Endothelial cell of umbilical vein (primary cell): Measurements from ENCODE around the gene KLC4. TPM values are rescaled to one million over a fixed set of nuclear protein-coding genes. Genes with fewer than 3 reads are reported as not detected.

ENCODE experiments used
- BruUV-seq: library from RNA; stranded (reverse); fragments of 400-500 nt; replicated peaks from 2 replicates; lab custom pipeline; 2021; lab: Mats Ljungman, UMichigan
- CTCF ChIA-PET: fragments of 300-600, 350-600 bp; sonication (Branson Sonifier 250); formaldehyde crosslinking; loops from one replicate; lab custom pipeline; 2021; ENCODE audit warnings: antibody characterized with exemption, inconsistent platforms; lab: Charles Lee
- POLR2A ChIA-PET: fragments of 300-600, 350-600 bp; sonication (Branson Sonifier 250); formaldehyde crosslinking; loops from one replicate; lab custom pipeline; 2021; ENCODE audit warnings: antibody characterized with exemption, inconsistent platforms; lab: Charles Lee
- DNase-seq: peaks from one replicate; pipeline ENCODE4 v3.0.0-alpha.2; 2011; ENCODE audit warnings: low read depth, low spot score
- FAIRE-seq: peaks from 2 replicates; lab custom pipeline; 2011; peaks lifted over from hg19 to GRCh38; lab: Jason Lieb, UNC
- H2AFZ ChIP-seq: 2 replicates; pipeline ENCODE4 v1.6.0; 2012; ENCODE audit warnings: low read depth, low read length, control low read depth, inconsistent platforms
- H3K27ac ChIP-seq: 2 replicates; pipeline ENCODE4 v1.5.1; 2011; ENCODE audit warnings: low read depth, mild to moderate bottlenecking, control low read depth, low read length, moderate library complexity; ENCODE audit not compliant: insufficient read depth
- H3K27me3 ChIP-seq, 2 experiments: 2 replicates each; pipeline versions ENCODE4 v1.6.0 to v1.6.1; 2011; ENCODE audit warnings: low read length in 2 of 2, mixed read lengths in 1 of 2; ENCODE audit not compliant: control insufficient read depth in 2 of 2, insufficient read depth in 2 of 2
- H3K36me3 ChIP-seq, 2 experiments: 2 replicates in 1 of 2; 3 replicates in 1 of 2; pipeline ENCODE4 v1.5.1; 2011; ENCODE audit warnings: low read length in 2 of 2, mild to moderate bottlenecking in 1 of 2, moderate library complexity in 1 of 2; ENCODE audit not compliant: control insufficient read depth in 2 of 2, insufficient read depth in 2 of 2; ENCODE audit errors: extremely low read depth in 1 of 2
- H3K4me1 ChIP-seq: 3 replicates; pipeline ENCODE4 v1.5.1; 2011; ENCODE audit warnings: mild to moderate bottlenecking, low read length; ENCODE audit not compliant: control insufficient read depth, insufficient read depth; ENCODE audit errors: extremely low read depth
- H3K4me2 ChIP-seq: 2 replicates; pipeline ENCODE4 v1.6.1; 2011; ENCODE audit warnings: low read length, control low read depth, mixed read lengths; ENCODE audit not compliant: insufficient read depth
- H3K4me3 ChIP-seq, 3 experiments: fragments of 200-600 bp in 1 of 3; sonication (generic), shearing (Covaris generic) in 1 of 3; replicated peaks in 1 of 3; 2 replicates each; pipeline ENCODE4 v1.5.1; 2011 to 2016; ENCODE audit warnings: control low read depth in 3 of 3, low read length in 3 of 3, mild to moderate bottlenecking in 2 of 3, inconsistent platforms in 1 of 3, low read depth in 1 of 3, moderate library complexity in 1 of 3; ENCODE audit not compliant: insufficient read depth in 1 of 3
- H3K79me2 ChIP-seq: 2 replicates; pipeline ENCODE4 v1.6.0; 2012; ENCODE audit warnings: low read length, inconsistent platforms; ENCODE audit not compliant: control insufficient read depth, insufficient read depth
- H3K9ac ChIP-seq: replicated peaks from 2 replicates; pipeline ENCODE3; 2011; ENCODE audit warnings: low read length, control low read depth; ENCODE audit not compliant: insufficient read depth; ENCODE audit errors: extremely low read depth
- H3K9me1 ChIP-seq: replicated peaks from 3 replicates; pipeline ENCODE4 v1.6.0; 2011; ENCODE audit warnings: mild to moderate bottlenecking, low read length; ENCODE audit not compliant: control insufficient read depth, insufficient read depth; ENCODE audit errors: extremely low read depth
- H3K9me3 ChIP-seq: replicated peaks from 2 replicates; pipeline ENCODE4 v1.5.1; 2012; ENCODE audit warnings: low read length, inconsistent platforms; ENCODE audit not compliant: control insufficient read depth, insufficient read depth
- H4K20me1 ChIP-seq: replicated peaks from 2 replicates; pipeline ENCODE3; 2011; ENCODE audit warnings: mild to moderate bottlenecking, low read length; ENCODE audit not compliant: control insufficient read depth, insufficient read depth; ENCODE audit errors: extremely low read depth
- CTCF ChIP-seq, 2 donors: IDR thresholded peaks; 1 replicate in 1 of 2; 2 replicates in 1 of 2; pipeline ENCODE4 v1.5.1; 2011; ENCODE audit warnings: low read length in 2 of 2, mild to moderate bottlenecking in 2 of 2, moderate library complexity in 2 of 2, control low read depth in 1 of 2, inconsistent platforms in 1 of 2, low read depth in 1 of 2; ENCODE audit not compliant: insufficient read depth in 1 of 2; ENCODE audit errors: extremely low read depth in 1 of 2
- EZH2 ChIP-seq: IDR thresholded peaks from 2 replicates; pipeline ENCODE4 v1.6.1; 2012; ENCODE audit warnings: borderline replicate concordance, low read depth, mild to moderate bottlenecking, moderate library complexity, low read length, inconsistent platforms; ENCODE audit not compliant: severe bottlenecking
- FOS ChIP-seq: IDR thresholded peaks from 2 replicates; pipeline ENCODE4 v1.6.1; 2011; ENCODE audit warnings: mild to moderate bottlenecking, low read length, moderate library complexity, borderline replicate concordance; ENCODE audit not compliant: insufficient read depth
- JUN ChIP-seq: IDR thresholded peaks from 2 replicates; pipeline ENCODE4 v1.6.1; 2011; ENCODE audit warnings: borderline replicate concordance, low read depth; ENCODE audit not compliant: insufficient read length, insufficient read depth
- MAX ChIP-seq: IDR thresholded peaks from 2 replicates; pipeline ENCODE4 v1.6.1; 2011; ENCODE audit not compliant: insufficient read depth, insufficient read length
- MYC ChIP-seq: IDR thresholded peaks from one replicate; pipeline ENCODE4 v1.6.1; 2011; ENCODE audit warnings: mild to moderate bottlenecking, low read depth, low read length
- POLR2A ChIP-seq: IDR thresholded peaks from 2 replicates; pipeline ENCODE4 v1.6.1; 2012; ENCODE audit warnings: low read depth, mild to moderate bottlenecking, control low read depth, low read length
- POLR2AphosphoS5 ChIP-seq: IDR thresholded peaks from 2 replicates; pipeline ENCODE4 v1.6.1; 2012; ENCODE audit warnings: low read depth, mild to moderate bottlenecking, control low read depth, low read length, moderate library complexity; ENCODE audit not compliant: insufficient read depth
- dilution Hi-C: fragments of 300-500 bp; cut with MboI; formaldehyde crosslinking; loops from one replicate; pipeline ENCODE4 v1.15.0; 2019; ENCODE audit warnings: low sequenced_read_pairs; ENCODE audit not compliant: extremely low pct_ligation_motif_present
- intact Hi-C: fragments of 100-400 bp; cut with micrococcal nuclease; formaldehyde crosslinking; loops from one replicate; pipeline ENCODE4 v1.10.0; 2022
- polyA plus RNA-seq, 4 experiments: library from polyadenylated mRNA; depleted of rRNA in 3 of 4; stranded (reverse) in 3 of 4; unstranded in 1 of 4; fragments of >200 nt; gene quantifications; 2 replicates each; pipeline versions ENCODE4 v1.2.1 to v1.2.3, GENCODE V29; 2011 to 2012; ENCODE audit warnings: missing spikeins in 1 of 4
- total RNA-seq: library from RNA; stranded (reverse); gene quantifications from 2 replicates; pipeline ENCODE4 v1.2.3, GENCODE V29; 2021

KLC4 gene
- total and polyA plus RNA-seq, 2 donors (not counting 3 experiments of a cell fraction or from before 2014, with no cell fraction given), result 17.7 to 26.8 TPM

GRCh38 chr6:43074847-43075669, 15.6 kb downstream of the KLC4 start:
- Histone ChIP-seq H3K36me3 (peaks cover 0 to 8% of the 10 kb centered on the region in 2 experiments), H3K4me2 (no peak overlapping the region), H3K27ac (no peak overlapping the region), H4K20me1 (no peaks in the 10 kb centered on the region), H3K4me1 (peaks cover 7% of the 10 kb centered on the region), H3K9me3 (no peaks in the 10 kb centered on the region), H2AFZ (no peak overlapping the region), H3K9ac (no peak overlapping the region), H3K4me3 (no peak overlapping the region), H3K79me2 (no peaks in the 10 kb centered on the region), H3K9me1 (no peaks in the 10 kb centered on the region), H3K27me3 (peaks cover 0 to 6% of the 10 kb centered on the region in 2 experiments)
- dilution Hi-C loops (no loop called here), intact Hi-C loops (no loop called here)
- no peak for FAIRE-seq
- no peak for DNase-seq
- CTCF ChIA-PET, result interaction anchor here (4.4 kb wide), 1 partner anchor 68 kb away, joined by 22 read pairs; no protein-coding TSS in a partner anchor
- POLR2A ChIA-PET, result no interaction called here
- no TSS peak for BruUV-seq
- TF ChIP-seq JUN, result no peak
- no peak for TF ChIP-seq POLR2A
- no peak for TF ChIP-seq EZH2
- TF ChIP-seq FOS, result no peak
- no peak for TF ChIP-seq POLR2AphosphoS5
- no peak for TF ChIP-seq CTCF (IDR thresholded peaks at IDR 0.05; ENCODE audit: extremely low read depth in 1 of 2, insufficient read depth in 1 of 2, low read depth in 1 of 2, low read length in 2 of 2)
- TF ChIP-seq MYC, result no peak
- no peak for TF ChIP-seq MAX
